Aorta (tissue), 5 donors: ENCODE data around the gene RASL10B. TPM values are rescaled to one million over a fixed set of nuclear protein-coding genes. Genes with fewer than 3 reads are reported as not detected.
"Not testable (repeated sequence)": the region's sequence is repeated elsewhere in the genome, so short reads cannot be mapped to it uniquely, and the experiment has no call there.

Experiments
- ATAC-seq: fragments of 200-7000 bp; cut with Tn5 transposase; one replicate; pipeline ENCODE4 v1.9.1; 2022; ENCODE audit warnings: moderate library complexity; ENCODE audit not compliant: low FRiP score
- DNase-seq, 2 donors: peaks; one replicate each; pipeline ENCODE4 v3.0.0-alpha.2; 2020
- H3K27ac ChIP-seq, 2 donors: one replicate each; pipeline ENCODE4 v1.5.1; 2013; ENCODE audit warnings: low read length in 2 of 2, mild to moderate bottlenecking in 2 of 2, moderate library complexity in 2 of 2, control low read depth in 1 of 2, inconsistent platforms in 1 of 2, low read depth in 1 of 2
- H3K27me3 ChIP-seq, 2 donors: one replicate each; pipeline ENCODE4 v1.6.1; 2013; ENCODE audit warnings: control low read depth in 1 of 2, low read length in 1 of 2, mild to moderate bottlenecking in 1 of 2, moderate library complexity in 1 of 2; ENCODE audit not compliant: insufficient read depth in 2 of 2, control insufficient read depth in 1 of 2
- H3K36me3 ChIP-seq, 2 donors: one replicate each; pipeline ENCODE4 v1.6.1; 2013; ENCODE audit warnings: control low read depth in 1 of 2, low read length in 1 of 2, mild to moderate bottlenecking in 1 of 2; ENCODE audit not compliant: insufficient read depth in 2 of 2, control insufficient read depth in 1 of 2
- H3K4me1 ChIP-seq, 2 donors: one replicate each; pipeline ENCODE4 v1.6.1; 2013; ENCODE audit warnings: low read length in 2 of 2, control low read depth in 1 of 2, mild to moderate bottlenecking in 1 of 2, moderate library complexity in 1 of 2; ENCODE audit not compliant: insufficient read depth in 2 of 2, control insufficient read depth in 1 of 2
- H3K4me3 ChIP-seq, 2 donors: one replicate each; pipeline ENCODE4 v1.5.1; 2013; ENCODE audit warnings: low read length in 2 of 2, control low read depth in 1 of 2, mild to moderate bottlenecking in 1 of 2
- H3K9me3 ChIP-seq: one replicate; pipeline ENCODE4 v1.6.1; 2013; ENCODE audit warnings: mild to moderate bottlenecking, low read length; ENCODE audit not compliant: control insufficient read depth
- WGBS, 2 donors: extraction: QIAGEN DNeasy Blood & Tissue Kit; methylation state at CpG; one replicate each; pipeline ENCODE4 v1.1.7; 2013; 5-methylcytosine and 5-hydroxymethylcytosine counted together
- intact Hi-C, 2 donors: fragments of 100-400 bp; cut with DNase I; formaldehyde crosslinking; loops; one replicate each; pipeline versions ENCODE4 v1.14.2 to v1.15.0; 2022
- polyA plus RNA-seq, 2 donors: library from polyadenylated mRNA; stranded (reverse); fragments of 200-250 nt; gene quantifications; one replicate each; pipeline ENCODE4 v1.2.3, GENCODE V29; 2013
- total RNA-seq, 2 donors: library from RNA; stranded (reverse); fragmentation: NEBNext Ultra II Directional; extraction: Animal tissue kit (Norgen Biotek cat#: 25700); gene quantifications; one replicate each; pipeline ENCODE4 v1.2.1, GENCODE V29; 2021
- donor health status: healthy with polysubstance abuse.
- donor health status: Bipolar disorder and iron deficiency.
- donor health status: DM: no; HTN: no; CAD: no.
- donor health status: DM: no; HTN: no; CAD: no.
- donor health status: DM: yes; HTN: yes; CAD: no.

The RASL10B gene
- total and polyA plus RNA-seq, 4 donors: 0.31 to 3.5 (median 1.3) TPM

DNA sequence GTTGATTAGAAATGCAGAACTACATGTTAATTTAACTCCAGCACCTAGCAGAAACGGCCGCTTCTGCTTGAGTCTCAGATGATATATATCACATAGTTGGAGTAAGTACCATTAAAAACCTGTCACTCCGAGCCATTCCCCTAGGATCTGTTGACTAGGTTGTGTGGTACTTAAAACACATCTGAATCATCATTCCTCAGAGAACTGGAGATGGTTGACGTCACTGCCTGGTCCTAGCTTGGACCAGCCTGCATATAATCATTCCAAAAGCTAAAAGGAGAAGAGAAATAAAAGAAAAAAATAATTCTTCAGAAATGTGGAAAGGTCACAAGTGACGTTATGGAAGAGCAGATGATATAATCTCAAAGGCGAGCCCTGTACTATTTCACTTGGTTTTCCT is 31.3 kb upstream of the RASL10B start:
- Histone ChIP-seq H3K4me1 (no peaks in the 10 kb centered on the region), H3K36me3 (no peaks in the 10 kb centered on the region), H3K27me3 (no peaks in the 10 kb centered on the region), H3K27ac (no peak overlapping the region), H3K9me3 (no peaks in the 10 kb centered on the region), H3K4me3 (no peak overlapping the region)
- intact Hi-C loops: no loop called here
- WGBS, 2 donors: 18 to 34% methylated on average over 6 of the region's 6 CpGs
- ATAC-seq: no peak
- DNase-seq: no peak

DNA sequence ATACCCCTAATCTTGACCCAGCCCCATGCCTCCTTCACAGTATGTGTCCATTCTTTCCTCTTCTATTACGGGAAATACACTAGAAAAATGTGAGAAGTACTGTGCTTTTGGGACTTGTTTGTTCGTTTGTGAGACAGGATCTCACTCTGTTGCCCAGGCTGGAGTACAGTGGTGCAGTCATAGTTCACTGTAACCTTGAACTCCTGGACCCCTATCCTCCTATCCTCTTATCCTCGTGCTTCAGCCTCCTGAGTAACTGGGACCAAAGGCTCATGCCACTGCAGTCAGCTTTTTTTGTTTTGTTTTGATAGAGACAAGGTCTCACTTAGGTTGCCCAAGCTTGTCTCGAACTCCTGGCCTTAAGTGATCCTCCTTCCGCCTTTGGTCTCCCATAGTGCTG is 29.9 kb upstream of the RASL10B start:
- Histone ChIP-seq H3K27me3 (no peaks in the 10 kb centered on the region), H3K4me3 (no peak overlapping the region), H3K4me1 (no peaks in the 10 kb centered on the region), H3K36me3 (no peaks in the 10 kb centered on the region), H3K9me3 (no peaks in the 10 kb centered on the region), H3K27ac (no peak overlapping the region)
- intact Hi-C loops: no loop called here
- WGBS, 2 donors: 80% methylated on average over 5 of the region's 5 CpGs
- DNase-seq: no peak
- ATAC-seq: no peak

DNA sequence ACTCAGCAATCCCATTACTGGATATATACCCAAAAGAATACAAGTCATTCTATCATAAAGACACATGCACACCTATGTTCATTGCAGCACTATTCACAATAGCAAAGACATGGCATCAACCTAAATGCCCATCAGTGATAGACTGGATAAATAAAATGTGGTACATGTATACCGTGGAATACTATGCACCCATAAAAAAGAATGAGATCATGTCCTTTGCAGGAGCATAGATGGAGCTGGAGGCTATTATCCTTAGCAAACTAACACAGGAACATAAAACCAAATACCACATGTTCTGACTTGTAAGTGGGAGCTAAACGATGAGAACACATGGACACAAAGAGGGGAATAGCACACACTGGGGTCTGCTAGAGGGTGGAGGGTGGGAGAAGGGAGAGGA is 28.1 kb upstream of the RASL10B start:
- intact Hi-C loops, H3K4me3 ChIP-seq, ATAC-seq, H3K36me3 ChIP-seq, H3K4me1 ChIP-seq, DNase-seq, H3K27me3 ChIP-seq, H3K27ac ChIP-seq, H3K9me3 ChIP-seq: not testable (repeated sequence)
- 97 to 98% methylated on average over 2 of the region's 2 CpGs for WGBS, 2 donors

DNA sequence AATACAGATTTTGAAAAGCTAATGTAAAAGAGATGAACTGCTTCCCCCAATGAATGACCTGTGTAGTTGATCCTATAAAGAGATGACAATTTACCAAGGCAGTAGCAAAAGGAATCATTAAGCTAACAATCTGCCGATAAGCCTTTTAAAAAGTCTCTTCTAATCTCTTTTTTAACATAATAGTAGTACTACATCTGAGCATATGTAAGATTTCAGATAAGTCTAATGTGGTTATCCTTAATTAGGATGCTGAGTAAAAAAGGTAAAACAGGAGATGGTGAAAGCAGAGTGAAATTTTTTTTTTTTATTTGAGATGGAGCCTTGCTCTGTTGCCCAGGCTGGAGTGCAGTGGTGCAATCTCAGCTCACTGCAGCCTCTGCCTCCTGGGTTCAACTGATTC is 26.2 kb upstream of the RASL10B start:
- H3K27me3 ChIP-seq: no peaks in the 10 kb centered on the region
- H3K4me3 ChIP-seq: no peak overlapping the region
- DNase-seq (no peak), ATAC-seq (no peak)
- 97 to 98% methylated on average over 1 of the region's 1 CpG for WGBS, 2 donors
- no peak overlapping the region for H3K27ac ChIP-seq
- intact Hi-C loops: no loop called here
- H3K9me3 ChIP-seq: no peaks in the 10 kb centered on the region
- no peaks in the 10 kb centered on the region for H3K36me3 ChIP-seq
- no peaks in the 10 kb centered on the region for H3K4me1 ChIP-seq

DNA sequence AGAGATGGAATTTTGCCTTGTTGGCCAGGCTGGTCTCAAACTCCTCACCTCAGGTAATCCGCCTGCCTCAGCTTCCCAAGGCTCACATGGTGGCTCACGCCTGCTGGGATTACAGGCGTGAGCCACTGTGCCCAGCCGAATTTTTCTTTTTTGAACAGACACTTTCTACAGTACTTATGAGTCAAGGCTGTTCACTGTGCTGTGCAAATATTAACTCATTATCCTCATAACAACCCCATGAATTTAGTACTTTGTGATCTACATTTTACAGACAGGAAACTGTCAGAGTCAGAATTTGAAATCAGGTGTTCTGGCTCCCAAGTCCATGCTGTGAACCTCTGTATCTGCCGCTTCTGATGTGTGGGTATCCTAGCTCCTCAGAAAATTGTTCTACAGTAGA is 25.7 kb upstream of the RASL10B start:
- WGBS, 2 donors: 64 to 77% methylated on average over 5 of the region's 5 CpGs

DNA sequence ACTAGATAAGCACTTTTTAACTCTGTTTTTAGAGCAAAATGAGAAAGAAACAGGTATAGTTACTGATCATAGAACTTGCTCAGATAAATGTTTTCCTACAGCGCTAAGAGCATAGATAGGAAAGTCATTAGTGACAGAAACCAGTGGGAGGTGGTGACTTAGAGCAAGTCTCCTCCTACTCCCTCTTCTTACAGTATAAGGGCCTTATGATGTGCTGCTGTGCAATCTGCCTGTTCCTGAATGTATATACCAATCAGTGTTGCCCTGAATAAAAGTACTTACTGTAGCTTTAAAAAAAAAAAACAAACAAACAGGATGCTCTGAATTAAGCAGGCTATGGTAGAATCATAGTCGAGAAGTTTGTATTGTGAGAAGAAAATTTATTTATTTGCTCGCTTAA is 23.3 kb upstream of the RASL10B start:
- ATAC-seq (no peak), DNase-seq (no peak)
- WGBS, 2 donors: 76 to 79% methylated on average over 3 of the region's 3 CpGs
- Histone ChIP-seq H3K9me3 (no peaks in the 10 kb centered on the region), H3K36me3 (no peaks in the 10 kb centered on the region), H3K27me3 (no peaks in the 10 kb centered on the region), H3K4me1 (peaks cover 0 to 4% of the 10 kb centered on the region in 2 donors), H3K27ac (no peak overlapping the region), H3K4me3 (no peak overlapping the region)
- intact Hi-C loops: no loop called here

More for the DNA sequence above, 25.7 kb upstream of the RASL10B start:
- intact Hi-C loops: no loop called here
- ATAC-seq: no peak
- Histone ChIP-seq H3K9me3 (no peaks in the 10 kb centered on the region), H3K27me3 (no peaks in the 10 kb centered on the region), H3K4me3 (no peak overlapping the region), H3K36me3 (no peaks in the 10 kb centered on the region), H3K27ac (no peak overlapping the region), H3K4me1 (no peaks in the 10 kb centered on the region)
- no peak for DNase-seq

DNA sequence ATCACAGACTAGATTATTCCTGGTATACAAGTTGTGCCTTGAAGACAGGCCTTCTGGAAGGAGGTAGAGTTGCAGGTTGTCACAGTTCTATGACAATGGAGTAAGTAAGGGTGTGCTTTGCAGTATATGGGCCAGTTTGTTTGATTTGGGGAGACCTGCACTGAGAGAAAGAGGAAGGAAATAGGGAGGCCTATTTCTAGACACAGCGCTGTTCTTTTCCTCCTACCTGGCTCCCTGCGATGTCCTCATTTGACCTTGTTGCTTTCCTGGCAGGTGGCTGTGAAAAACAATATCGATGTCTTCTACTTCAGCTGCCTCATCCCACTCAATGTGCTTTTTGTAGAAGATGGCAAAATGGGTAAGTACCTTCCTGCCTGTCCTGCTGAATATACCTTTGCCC is 22.5 kb upstream of the RASL10B start:
- ATAC-seq (no peak), DNase-seq (no peak)
- Histone ChIP-seq H3K4me1 (peaks cover 0 to 4% of the 10 kb centered on the region in 2 donors), H3K36me3 (no peaks in the 10 kb centered on the region), H3K27me3 (no peaks in the 10 kb centered on the region), H3K27ac (no peak overlapping the region), H3K4me3 (no peak overlapping the region), H3K9me3 (no peaks in the 10 kb centered on the region)
- intact Hi-C loops: no loop called here
- 94 to 96% methylated on average over 3 of the region's 3 CpGs for WGBS, 2 donors

DNA sequence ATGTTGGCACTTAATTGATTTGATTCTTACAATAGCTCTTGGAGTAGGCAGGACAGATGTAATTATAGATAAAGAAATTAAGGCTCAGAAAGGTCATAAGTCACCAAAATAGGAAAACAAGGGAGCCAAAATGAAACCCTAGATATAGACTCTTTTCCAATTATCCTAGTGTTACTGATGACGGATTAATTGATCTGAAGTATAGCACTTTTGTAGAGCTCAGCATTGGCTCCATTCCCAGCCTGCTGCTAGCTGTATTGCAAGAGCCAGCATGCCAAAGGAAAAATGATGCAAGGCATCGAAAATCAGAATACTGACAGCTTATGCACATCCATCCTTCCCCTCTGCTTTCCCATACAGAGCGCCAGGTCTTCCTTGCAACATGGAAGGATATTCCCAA is 21.6 kb upstream of the RASL10B start:
- intact Hi-C loops: no loop called here
- WGBS, 2 donors: 59 to 68% methylated on average over 3 of the region's 3 CpGs
- Histone ChIP-seq H3K36me3 (no peaks in the 10 kb centered on the region), H3K27me3 (no peaks in the 10 kb centered on the region), H3K27ac (no peak overlapping the region), H3K9me3 (no peaks in the 10 kb centered on the region), H3K4me3 (no peak overlapping the region), H3K4me1 (peaks cover 0 to 10% of the 10 kb centered on the region in 2 donors)
- ATAC-seq (no peak), DNase-seq (no peak)

DNA sequence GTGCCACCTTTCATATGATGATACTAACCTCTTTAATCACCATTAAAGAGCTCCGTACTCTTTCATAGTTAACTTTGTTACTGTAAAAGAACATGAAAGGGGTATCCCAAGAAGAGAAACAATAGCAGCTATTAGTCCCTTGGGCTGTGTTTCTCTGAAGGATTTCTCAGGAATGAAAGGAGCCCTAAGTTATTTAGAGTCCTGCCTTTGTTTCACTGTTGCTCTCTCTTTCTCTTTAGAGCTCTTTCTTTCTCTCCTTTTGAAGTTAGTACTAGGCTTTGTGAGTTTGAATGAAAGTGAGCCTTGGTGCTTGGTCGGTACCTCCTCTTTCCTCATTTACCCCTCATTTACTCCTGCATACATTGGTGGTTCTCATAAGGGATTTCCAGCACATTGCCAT is 20.5 kb upstream of the RASL10B start:
- Histone ChIP-seq H3K4me1 (peaks cover 0 to 12% of the 10 kb centered on the region in 2 donors), H3K27ac (no peak overlapping the region)

More for the DNA sequence above, 20.5 kb upstream of the RASL10B start:
- DNase-seq: no peak
- H3K9me3 ChIP-seq: no peaks in the 10 kb centered on the region
- H3K36me3 ChIP-seq: no peaks in the 10 kb centered on the region
- H3K4me3 ChIP-seq: no peak overlapping the region
- no peaks in the 10 kb centered on the region for H3K27me3 ChIP-seq
- no peak for ATAC-seq
- 90 to 96% methylated on average over 2 of the region's 2 CpGs for WGBS, 2 donors
- intact Hi-C loops: no loop called here
